Stomach smooth muscle (tissue), 2 donors: ENCODE data around the gene POLG.

Experiments
- H3K27ac ChIP-seq: one replicate; pipeline ENCODE4 v1.7.0; 2013; ENCODE audit warnings: mild to moderate bottlenecking, low read length, inconsistent platforms
- H3K27me3 ChIP-seq, 2 donors: one replicate each; pipeline ENCODE4 v1.7.0; 2013; ENCODE audit warnings: low read length in 2 of 2; ENCODE audit not compliant: insufficient read depth in 2 of 2, control insufficient read depth in 1 of 2
- H3K36me3 ChIP-seq, 2 donors: one replicate each; pipeline ENCODE4 v1.7.0; 2013; ENCODE audit warnings: low read length in 2 of 2; ENCODE audit not compliant: control insufficient read depth in 2 of 2, insufficient read depth in 2 of 2
- H3K4me1 ChIP-seq: one replicate; pipeline ENCODE4 v1.7.0; 2013; ENCODE audit warnings: low read length; ENCODE audit not compliant: control insufficient read depth, insufficient read depth
- H3K4me3 ChIP-seq, 2 donors: one replicate each; pipeline ENCODE4 v1.7.0; 2013; ENCODE audit warnings: low read length in 2 of 2
- H3K9ac ChIP-seq, 2 donors: one replicate each; pipeline ENCODE4 v1.7.0; 2013; ENCODE audit warnings: low read length in 2 of 2, mild to moderate bottlenecking in 1 of 2
- H3K9me3 ChIP-seq, 2 donors: one replicate each; pipeline ENCODE4 v1.7.0; 2013; ENCODE audit warnings: low read length in 2 of 2; ENCODE audit not compliant: control insufficient read depth in 2 of 2
- donor health status: healthy.
- donor health status: Pancreatic carcinoma.

Gene POLG

DNA sequence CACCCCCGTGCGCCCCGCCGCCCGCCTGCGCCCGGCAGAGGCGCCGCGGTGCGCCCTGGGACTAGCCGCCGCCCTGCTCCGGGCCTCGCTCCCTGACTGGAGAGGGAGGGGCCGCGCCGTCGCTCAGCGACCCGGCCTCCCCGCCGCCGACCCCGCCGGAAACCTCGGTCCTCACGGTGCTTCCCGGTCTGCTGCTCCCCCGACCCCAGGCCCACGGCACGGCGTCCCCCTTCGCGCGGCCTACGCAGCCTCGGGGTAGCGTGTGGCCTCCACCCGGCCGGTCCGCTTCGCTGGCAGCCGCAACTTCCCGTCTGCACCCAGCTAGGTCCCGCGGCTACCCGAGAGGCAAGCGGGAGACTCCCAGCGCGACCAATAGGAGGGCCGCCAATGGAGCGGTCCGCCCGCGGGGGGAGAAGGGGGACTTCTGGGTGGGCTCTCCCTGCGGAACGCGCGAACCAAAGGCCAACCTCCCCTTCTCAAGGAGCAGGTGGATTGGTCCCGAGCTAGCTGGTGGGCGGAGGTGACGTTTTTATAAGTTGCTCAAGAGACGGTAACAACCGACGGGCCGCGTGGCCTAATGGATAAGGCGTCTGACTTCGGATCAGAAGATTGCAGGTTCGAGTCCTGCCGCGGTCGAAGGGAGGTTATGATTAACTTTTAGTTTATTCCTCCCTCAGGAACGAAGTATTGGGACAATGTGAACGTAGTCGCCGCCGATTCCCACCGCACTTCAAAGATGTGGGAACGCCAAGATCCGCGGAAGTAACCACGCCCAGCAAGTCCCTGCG lies at the start of gene POLG:
POLG (minus strand) TSS at position 315 of the 788 bp plus-strand sequence. CDS start 1,070 bp downstream, outside the sequence.
- Histone ChIP-seq H3K9ac (peak within 1 kb of the TSS; percentile 76 to 82), H3K27ac (peak within 1 kb of the TSS; percentile 71), H3K4me1 (peaks cover 44% of the 10 kb centered on the region), H3K4me3 (peak within 1 kb of the TSS; percentile 67 to 93), H3K36me3 (peaks cover 22 to 26% of the 10 kb centered on the region in 2 donors), H3K27me3 (no peaks in the 10 kb centered on the region), H3K9me3 (no peaks in the 10 kb centered on the region)

DNA sequence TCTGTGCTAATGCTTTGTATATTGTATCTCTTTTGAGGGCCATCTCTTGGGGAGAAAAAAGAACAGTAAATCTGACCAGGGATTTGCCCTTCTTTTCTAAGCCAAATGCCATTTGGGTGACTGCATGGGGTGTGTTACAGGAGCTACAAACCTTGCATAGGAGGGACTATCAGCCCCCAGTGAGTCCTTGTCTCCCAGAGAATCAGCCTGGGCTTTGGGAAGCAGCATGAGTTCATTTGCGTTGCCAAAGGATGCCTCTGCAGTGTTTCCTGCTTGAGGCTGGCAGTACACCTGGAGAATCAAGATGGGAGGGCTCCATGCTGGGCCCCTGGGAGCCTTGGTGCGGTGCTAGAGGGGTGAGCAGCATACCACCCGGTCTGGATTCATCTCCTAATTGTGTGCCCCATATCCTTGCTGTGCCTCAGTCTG lies 49.6 kb upstream of the POLG start:
- Histone ChIP-seq H3K9me3 (no peaks in the 10 kb centered on the region), H3K36me3 (no peaks in the 10 kb centered on the region), H3K4me3 (no peak overlapping the region), H3K27ac (no peak overlapping the region), H3K27me3 (peaks cover 16 to 34% of the 10 kb centered on the region in 2 donors), H3K9ac (no peak overlapping the region), H3K4me1 (peaks cover 8% of the 10 kb centered on the region)

DNA sequence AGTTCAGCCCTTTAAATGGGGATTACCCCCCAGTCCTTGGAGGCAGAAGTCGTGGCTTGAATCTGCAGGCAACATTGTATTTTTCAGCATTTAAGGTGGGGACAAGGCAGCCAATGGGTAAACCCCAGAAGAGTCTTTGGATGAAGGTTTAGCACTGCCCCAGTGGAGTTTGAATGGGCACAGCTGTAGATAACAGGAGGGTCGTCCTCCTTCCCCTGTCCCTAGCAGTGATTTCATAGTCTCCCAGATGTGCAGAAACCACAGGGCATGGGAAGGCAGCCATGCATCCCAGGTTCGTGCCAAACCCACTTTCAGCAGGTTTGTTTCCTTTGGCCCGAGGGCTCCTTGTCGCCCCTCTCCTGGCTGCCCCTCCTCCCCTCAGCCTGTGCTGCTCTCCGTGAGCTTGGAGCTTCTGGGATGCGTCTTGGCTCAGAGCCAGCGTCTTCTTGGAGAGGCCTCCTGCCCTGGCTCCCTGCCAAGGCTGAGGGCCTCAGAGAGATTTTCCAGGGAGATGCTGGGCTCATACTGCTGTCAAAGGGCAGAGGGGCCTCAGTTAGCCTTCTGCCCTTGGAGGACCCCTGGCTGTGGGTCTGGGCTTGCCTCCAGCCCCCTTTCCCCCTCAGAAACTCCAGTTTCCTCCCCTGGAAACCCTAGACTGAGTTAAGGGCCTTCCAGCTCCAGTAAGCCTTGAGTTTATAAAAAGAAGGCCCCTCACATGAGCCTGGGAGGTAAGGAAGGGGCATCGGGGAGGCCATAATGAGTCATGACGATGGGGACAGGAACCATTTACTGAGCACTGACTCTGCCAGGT lies 48.9 kb upstream of the POLG start:
- Histone ChIP-seq H3K27ac (no peak overlapping the region), H3K9ac (no peak overlapping the region), H3K36me3 (no peaks in the 10 kb centered on the region), H3K4me3 (no peak overlapping the region), H3K4me1 (peaks cover 13% of the 10 kb centered on the region), H3K27me3 (peaks cover 22 to 37% of the 10 kb centered on the region in 2 donors), H3K9me3 (no peaks in the 10 kb centered on the region)

DNA sequence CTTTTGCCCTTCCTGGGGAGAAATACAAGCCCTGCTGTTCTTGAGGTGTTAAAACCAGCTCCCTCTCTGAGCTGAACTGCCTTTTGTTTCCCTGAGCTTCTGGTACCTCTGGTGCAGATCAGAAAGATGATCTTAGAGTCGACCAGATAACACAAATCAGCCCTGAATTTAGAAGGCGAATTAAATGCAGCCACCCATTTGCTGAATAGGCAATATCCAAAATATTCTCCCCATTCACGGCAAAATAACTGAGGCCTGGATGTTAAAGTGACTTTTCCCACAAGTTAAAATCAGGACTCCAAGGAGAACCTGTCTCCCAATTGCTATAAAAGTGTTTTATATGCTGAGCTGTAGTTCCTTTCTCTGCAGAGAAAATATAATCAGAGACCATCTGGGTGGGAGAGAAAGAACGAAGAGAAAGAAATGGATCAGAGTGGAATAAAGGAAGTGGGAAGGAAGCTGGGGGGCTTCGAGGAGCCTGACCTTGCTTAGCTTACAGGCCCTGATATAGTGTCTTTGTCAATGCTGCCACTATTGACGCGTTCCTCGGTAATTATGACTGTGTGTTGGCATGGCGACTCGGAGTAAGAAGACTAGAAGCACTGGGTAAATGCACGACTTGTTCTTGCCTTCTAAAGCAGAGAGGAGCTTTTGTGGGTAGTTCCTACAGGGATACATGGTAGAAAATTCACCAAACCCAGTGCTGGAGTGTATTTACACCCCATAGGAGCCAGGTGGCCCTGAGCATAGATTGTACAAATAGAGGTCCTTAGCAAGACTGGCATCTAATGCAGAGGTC lies 47.5 kb upstream of the POLG start:
- H3K9me3 ChIP-seq: no peaks in the 10 kb centered on the region
- H3K27ac ChIP-seq: no peak overlapping the region
- no peaks in the 10 kb centered on the region for H3K36me3 ChIP-seq
- H3K27me3 ChIP-seq: peaks cover 37 to 51% of the 10 kb centered on the region in 2 donors
- no peak overlapping the region for H3K4me3 ChIP-seq
- H3K4me1 ChIP-seq: peaks cover 15% of the 10 kb centered on the region
- H3K9ac ChIP-seq: no peak overlapping the region

DNA sequence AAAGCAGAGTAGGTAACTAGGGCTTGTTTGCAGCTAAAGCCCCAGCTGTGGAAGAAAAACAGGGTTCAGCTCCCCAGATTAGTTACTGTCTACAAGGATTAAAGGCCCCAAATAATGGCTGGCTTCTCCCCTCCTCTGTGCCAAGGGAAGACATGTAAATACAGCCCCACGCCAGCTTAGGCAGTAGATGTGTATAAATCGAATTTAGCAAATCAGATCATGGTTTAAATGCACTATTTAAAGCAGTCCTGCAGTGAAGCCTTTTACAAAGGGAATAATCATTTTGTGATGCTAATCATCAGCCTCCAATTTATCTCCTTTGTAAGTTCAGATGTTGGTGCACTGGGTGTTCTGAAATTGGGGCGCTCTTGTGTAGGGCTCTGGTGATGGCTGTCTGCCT lies 46.7 kb upstream of the POLG start:
- peaks cover 15% of the 10 kb centered on the region for H3K4me1 ChIP-seq
- no peaks in the 10 kb centered on the region for H3K9me3 ChIP-seq
- H3K4me3 ChIP-seq: no peak overlapping the region
- H3K27me3 ChIP-seq: peaks cover 43 to 58% of the 10 kb centered on the region in 2 donors
- H3K36me3 ChIP-seq: no peaks in the 10 kb centered on the region
- no peak overlapping the region for H3K9ac ChIP-seq
- no peak overlapping the region for H3K27ac ChIP-seq

DNA sequence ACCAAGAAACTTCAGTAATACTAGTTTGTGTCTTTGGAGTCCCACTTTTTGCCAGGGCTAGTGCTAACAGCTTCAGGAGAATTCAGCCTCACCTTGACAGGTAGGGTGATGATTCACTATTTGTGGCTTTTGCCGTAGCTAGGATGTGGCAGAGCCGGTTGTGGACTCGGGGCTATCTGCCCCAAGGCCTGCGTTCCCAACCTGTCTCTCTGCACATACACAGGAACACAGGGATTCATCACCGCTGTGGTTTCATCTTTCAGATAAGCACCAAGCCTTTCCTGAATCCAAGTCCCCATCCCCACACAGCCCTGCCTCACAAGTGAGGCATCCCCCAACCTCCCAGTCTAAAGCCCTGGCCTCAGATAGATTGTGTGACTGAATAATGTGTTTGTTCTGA lies 45.2 kb upstream of the POLG start:
- peaks cover 56 to 67% of the 10 kb centered on the region in 2 donors for H3K27me3 ChIP-seq
- H3K9ac ChIP-seq: no peak overlapping the region
- H3K36me3 ChIP-seq: no peaks in the 10 kb centered on the region
- no peak overlapping the region for H3K27ac ChIP-seq
- H3K4me3 ChIP-seq: no peak overlapping the region
- peaks cover 15% of the 10 kb centered on the region for H3K4me1 ChIP-seq
- no peaks in the 10 kb centered on the region for H3K9me3 ChIP-seq

DNA sequence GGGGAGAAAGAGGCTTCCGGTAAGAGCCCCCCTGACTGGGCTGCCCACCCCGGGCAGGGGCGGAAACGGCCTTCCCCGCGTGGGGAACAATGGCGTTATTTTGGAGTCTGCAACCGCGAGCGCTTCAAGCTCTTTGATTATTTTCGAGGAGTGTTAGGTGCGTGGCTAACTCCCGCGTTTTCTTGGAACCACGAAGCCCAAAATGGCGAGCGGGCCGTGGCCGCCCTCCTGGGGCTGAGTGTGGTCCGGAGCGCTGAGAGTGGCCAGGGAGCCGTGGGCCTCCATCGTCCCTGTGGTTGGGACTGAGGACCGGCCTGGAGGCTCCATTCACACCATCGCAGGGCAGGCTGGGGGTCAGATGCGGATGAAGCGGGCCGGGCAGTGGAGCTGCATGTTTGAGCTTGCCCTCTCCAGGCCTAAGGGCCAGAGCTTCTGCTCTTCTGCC lies 44.6 kb upstream of the POLG start:
- Histone ChIP-seq H3K9me3 (no peaks in the 10 kb centered on the region), H3K27ac (no peak overlapping the region), H3K9ac (no peak overlapping the region), H3K4me1 (peaks cover 15% of the 10 kb centered on the region), H3K27me3 (peaks cover 62 to 71% of the 10 kb centered on the region in 2 donors), H3K4me3 (peak overlapping the region in 1 of 2 donors; percentile 52), H3K36me3 (no peaks in the 10 kb centered on the region)

DNA sequence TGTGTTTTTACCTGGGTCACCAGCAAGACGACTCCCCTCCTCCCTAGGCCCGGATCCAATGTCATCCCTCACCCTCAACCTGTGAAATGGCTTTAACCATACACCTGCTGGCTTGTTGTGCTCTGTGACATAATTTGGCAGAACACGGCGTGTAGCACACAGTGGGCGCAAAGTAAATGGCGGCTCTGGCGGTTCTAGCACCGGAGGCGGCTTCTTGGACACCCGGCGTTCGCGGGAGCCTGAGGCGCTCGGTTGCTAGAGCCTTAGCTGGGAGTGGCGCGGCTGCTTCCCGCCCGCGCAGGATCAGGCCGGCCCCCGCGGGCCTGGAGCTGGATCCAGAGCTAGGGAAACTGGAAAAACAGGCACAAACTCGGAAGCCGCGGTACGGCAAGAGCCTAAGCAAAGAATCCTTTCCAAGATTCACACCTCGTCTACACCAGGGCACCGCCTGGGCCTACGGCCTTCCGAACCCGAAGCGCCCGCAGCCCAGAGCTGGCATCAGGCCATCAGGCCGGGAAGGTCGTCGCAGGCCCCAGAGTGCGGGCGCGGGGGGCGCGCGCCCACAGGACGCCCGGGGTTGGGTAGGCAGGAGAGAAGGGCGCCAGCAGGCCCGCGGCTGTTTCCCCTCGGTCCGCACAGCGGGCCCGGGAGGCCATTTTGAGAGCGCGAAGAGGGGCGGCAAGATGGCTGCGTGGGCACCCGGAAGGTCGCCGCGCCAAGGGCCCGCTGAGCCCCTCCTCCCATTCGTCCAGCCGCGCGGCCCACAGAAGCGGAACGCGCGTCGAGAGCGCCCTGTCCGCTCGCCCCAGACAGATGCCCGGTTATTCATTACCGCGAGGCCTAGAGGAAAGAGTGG lies 43.9 kb upstream of the POLG start:
- Histone ChIP-seq H3K4me1 (peaks cover 9% of the 10 kb centered on the region), H3K27me3 (peaks cover 68 to 77% of the 10 kb centered on the region in 2 donors), H3K9me3 (no peaks in the 10 kb centered on the region), H3K27ac (no peak overlapping the region), H3K9ac (no peak overlapping the region), H3K4me3 (peak overlapping the region; percentile 23 to 52), H3K36me3 (no peaks in the 10 kb centered on the region)

DNA sequence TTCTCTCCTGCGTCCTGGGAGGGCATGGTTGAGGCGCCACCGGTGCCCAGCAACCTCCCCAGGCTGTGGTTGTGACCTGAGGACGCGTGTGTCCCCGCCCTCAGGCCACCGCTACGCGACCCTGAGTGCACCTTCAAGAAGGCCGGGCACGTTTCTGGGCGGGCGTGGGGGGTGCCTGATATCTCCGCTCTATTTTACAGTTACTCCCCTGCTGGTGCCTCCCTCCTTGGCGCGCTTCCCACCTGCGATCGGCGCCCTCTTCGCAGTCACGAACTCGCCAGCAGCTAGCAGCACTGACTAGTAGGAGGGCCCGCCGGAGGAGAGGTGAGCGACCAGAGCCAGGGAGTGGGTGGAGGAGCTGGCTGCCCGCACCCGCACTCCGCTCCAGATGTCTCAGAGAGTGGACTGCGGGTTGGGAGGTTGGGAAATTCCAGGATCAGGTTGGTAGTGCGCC lies 43.2 kb upstream of the POLG start:
- H3K9me3 ChIP-seq: no peaks in the 10 kb centered on the region
- H3K36me3 ChIP-seq: no peaks in the 10 kb centered on the region
- H3K27ac ChIP-seq: no peak overlapping the region
- H3K27me3 ChIP-seq: peaks cover 74 to 79% of the 10 kb centered on the region in 2 donors
- peaks cover 7% of the 10 kb centered on the region for H3K4me1 ChIP-seq
- H3K9ac ChIP-seq: no peak overlapping the region
- H3K4me3 ChIP-seq: no peak overlapping the region
